Erythroblast (primary cell): Measurements from ENCODE around the gene MAP7D2.

Experiments
- GATA1 ChIP-seq: IDR thresholded peaks from 2 replicates; pipeline ENCODE4 v1.6.1; 2011; ENCODE audit warnings: low read depth, mild to moderate bottlenecking, control low read depth, low read length, moderate library complexity
- POLR2A ChIP-seq: IDR thresholded peaks from 2 replicates; pipeline ENCODE4 v1.6.1; 2011; ENCODE audit warnings: mild to moderate bottlenecking, low read length

- TF ChIP-seq POLR2A (no peak), GATA1 (no peak)
Observed at GRCh38 chrX:20143111-20143510, 26.4 kb upstream of the MAP7D2 start.
